BLaER1 treated with 17β-estradiol and CSF1 and Interleukin-3, amounts not matched to agents 10 nM and 100 nM (cell line): ENCODE measurements around the gene MARCHF2.

Experiments used
- H3K27ac ChIP-seq, 11 experiments: shearing (Covaris generic); formaldehyde crosslinking; 2 replicates each; pipeline ENCODE4 v1.8.1; 2022
- H3K27me3 ChIP-seq, 11 experiments: shearing (Covaris generic); formaldehyde crosslinking; 2 replicates each; pipeline ENCODE4 v1.8.1; 2022
- H3K36me3 ChIP-seq, 11 experiments: shearing (Covaris generic); formaldehyde crosslinking; 2 replicates each; pipeline ENCODE4 v1.8.1; 2022
- H3K4me1 ChIP-seq, 10 experiments: shearing (Covaris generic); formaldehyde crosslinking; 2 replicates each; pipeline ENCODE4 v1.8.1; 2022
- H3K4me2 ChIP-seq, 11 experiments: shearing (Covaris generic); formaldehyde crosslinking; 2 replicates each; pipeline ENCODE4 v1.8.1; 2022
- H3K4me3 ChIP-seq, 10 experiments: shearing (Covaris generic); formaldehyde crosslinking; 2 replicates each; pipeline ENCODE4 v1.8.1; 2022
- H3K9ac ChIP-seq, 11 experiments: shearing (Covaris generic); formaldehyde crosslinking; 2 replicates each; pipeline ENCODE4 v1.8.1; 2022
- H3K9me3 ChIP-seq, 11 experiments: shearing (Covaris generic); formaldehyde crosslinking; replicated peaks in 1 of 11; 2 replicates each; pipeline ENCODE4 v1.8.1; 2022
- H4K20me1 ChIP-seq, 11 experiments: shearing (Covaris generic); formaldehyde crosslinking; 2 replicates each; pipeline ENCODE4 v1.8.1; 2022
- Cebpa-rat ChIP-seq, 11 experiments: shearing (Covaris generic); IDR thresholded peaks; 2 replicates each; pipeline ENCODE4 v1.8.1; 2022

The MARCHF2 gene

GRCh38 chr19:8393192-8393870, 19.8 kb upstream of the MARCHF2 start:
- Histone ChIP-seq H3K9ac (peak overlapping the region in 5 of 11 experiments; percentile 31 to 57 (median 41); a peak in 8 of 22 replicates), H4K20me1 (peaks cover 73 to 76% (median 75%) of the 10 kb centered on the region in 11 experiments), H3K27ac (peak overlapping the region in 1 of 11 experiments; percentile 40; a peak in 2 of 22 replicates), H3K36me3 (peaks cover 0 to 45% (median 10%) of the 10 kb centered on the region in 11 experiments; a peak in 11 of 22 replicates), H3K4me2 (peak overlapping the region in 10 of 11 experiments; percentile 23 to 86 (median 76); a peak in 19 of 22 replicates), H3K4me3 (no peak overlapping the region), H3K4me1 (peaks cover 27 to 71% (median 66%) of the 10 kb centered on the region in 10 experiments), H3K9me3 (no peaks in the 10 kb centered on the region), H3K27me3 (no peaks in the 10 kb centered on the region)
- TF ChIP-seq Cebpa-rat (IDR thresholded peaks at IDR 0.05): no peak

GRCh38 chr19:8393871-8394250, 19.2 kb upstream of the MARCHF2 start:
- H4K20me1 ChIP-seq: peaks cover 78 to 81% (median 81%) of the 10 kb centered on the region in 11 experiments
- peaks cover 0 to 50% (median 12%) of the 10 kb centered on the region in 11 experiments; a peak in 11 of 22 replicates for H3K36me3 ChIP-seq
- no peak for TF ChIP-seq Cebpa-rat (IDR thresholded peaks at IDR 0.05)
- peak overlapping the region in 5 of 11 experiments; percentile 13 to 57 (median 41); a peak in 6 of 22 replicates for H3K9ac ChIP-seq
- peak overlapping the region in 6 of 11 experiments; percentile 70 to 80 (median 79); a peak in 9 of 22 replicates for H3K4me2 ChIP-seq
- peak overlapping the region in 1 of 11 experiments; percentile 40; a peak in 2 of 22 replicates for H3K27ac ChIP-seq
- no peaks in the 10 kb centered on the region for H3K27me3 ChIP-seq
- H3K4me3 ChIP-seq: no peak overlapping the region
- peaks cover 27 to 77% (median 69%) of the 10 kb centered on the region in 10 experiments for H3K4me1 ChIP-seq
- no peaks in the 10 kb centered on the region for H3K9me3 ChIP-seq

- H4K20me1 ChIP-seq: peaks cover 79 to 99% (median 98%) of the 10 kb centered on the region in 11 experiments
- H3K4me3 ChIP-seq: no peak overlapping the region
- TF ChIP-seq Cebpa-rat (IDR thresholded peaks at IDR 0.05): no peak
- no peaks in the 10 kb centered on the region for H3K27me3 ChIP-seq
- no peak overlapping the region for H3K27ac ChIP-seq
- no peak overlapping the region for H3K4me2 ChIP-seq
- H3K9ac ChIP-seq: no peak overlapping the region
- peaks cover 13 to 68% (median 28%) of the 10 kb centered on the region in 11 experiments; a peak in 21 of 22 replicates for H3K36me3 ChIP-seq
- H3K4me1 ChIP-seq: peaks cover 27 to 76% (median 63%) of the 10 kb centered on the region in 10 experiments
- H3K9me3 ChIP-seq: no peaks in the 10 kb centered on the region
Observed at GRCh38 chr19:8395621-8396082, 17.5 kb upstream of the MARCHF2 start.

GRCh38 chr19:8396185-8396562, 16.9 kb upstream of the MARCHF2 start:
- no peaks in the 10 kb centered on the region for H3K9me3 ChIP-seq
- H3K27me3 ChIP-seq: no peaks in the 10 kb centered on the region
- peaks cover 23 to 72% (median 59%) of the 10 kb centered on the region in 10 experiments for H3K4me1 ChIP-seq
- H3K36me3 ChIP-seq: peaks cover 13 to 69% (median 28%) of the 10 kb centered on the region in 11 experiments; a peak in 21 of 22 replicates
- H3K4me2 ChIP-seq: 0 out of 22 replicates have a peak overlapping the region, but pooled peaks of 1 of the 11 experiments have one; percentile 17
- H4K20me1 ChIP-seq: peaks cover 75 to 97% (median 96%) of the 10 kb centered on the region in 11 experiments
- H3K27ac ChIP-seq: no peak overlapping the region
- no peak overlapping the region for H3K4me3 ChIP-seq
- no peak for TF ChIP-seq Cebpa-rat (IDR thresholded peaks at IDR 0.05)
- H3K9ac ChIP-seq: no peak overlapping the region

GRCh38 chr19:8396563-8397203, 16.4 kb upstream of the MARCHF2 start:
- Histone ChIP-seq H3K4me1 (peaks cover 18 to 67% (median 54%) of the 10 kb centered on the region in 10 experiments), H3K27me3 (no peaks in the 10 kb centered on the region), H3K27ac (peak overlapping the region in 5 of 11 experiments; percentile 7 to 61 (median 22); a peak in 5 of 22 replicates), H3K4me2 (peak overlapping the region; percentile 21 to 49 (median 39); a peak in 19 of 22 replicates), H4K20me1 (peaks cover 70 to 95% (median 91%) of the 10 kb centered on the region in 11 experiments), H3K4me3 (no peak overlapping the region), H3K36me3 (peaks cover 14 to 74% (median 28%) of the 10 kb centered on the region in 11 experiments), H3K9ac (peak overlapping the region in 10 of 11 experiments; percentile 5 to 62 (median 32); a peak in 13 of 22 replicates), H3K9me3 (no peaks in the 10 kb centered on the region)
- no peak for TF ChIP-seq Cebpa-rat (IDR thresholded peaks at IDR 0.05)

- TF ChIP-seq Cebpa-rat (IDR thresholded peaks at IDR 0.05): no peak
- peak overlapping the region in 10 of 11 experiments; percentile 5 to 62 (median 32); a peak in 15 of 22 replicates for H3K9ac ChIP-seq
- H3K4me1 ChIP-seq: peaks cover 12 to 61% (median 48%) of the 10 kb centered on the region in 10 experiments
- no peak overlapping the region for H3K4me3 ChIP-seq
- H3K4me2 ChIP-seq: peak overlapping the region; percentile 21 to 49 (median 39); a peak in 18 of 22 replicates
- peak overlapping the region in 6 of 11 experiments; percentile 7 to 61 (median 28); a peak in 10 of 22 replicates for H3K27ac ChIP-seq
- peaks cover 64 to 95% (median 90%) of the 10 kb centered on the region in 11 experiments for H4K20me1 ChIP-seq
- peaks cover 20 to 80% (median 34%) of the 10 kb centered on the region in 11 experiments for H3K36me3 ChIP-seq
- H3K27me3 ChIP-seq: no peaks in the 10 kb centered on the region
- no peaks in the 10 kb centered on the region for H3K9me3 ChIP-seq
Observed at GRCh38 chr19:8397271-8397670, 15.8 kb upstream of the MARCHF2 start.

- no peaks in the 10 kb centered on the region for H3K27me3 ChIP-seq
- no peak overlapping the region for H3K4me3 ChIP-seq
- H3K36me3 ChIP-seq: peaks cover 25 to 85% (median 39%) of the 10 kb centered on the region in 11 experiments
- H3K9me3 ChIP-seq: no peaks in the 10 kb centered on the region
- peak overlapping the region in 10 of 11 experiments; percentile 21 to 49 (median 38); a peak in 13 of 22 replicates for H3K4me2 ChIP-seq
- peaks cover 58 to 91% (median 84%) of the 10 kb centered on the region in 11 experiments for H4K20me1 ChIP-seq
- peaks cover 7 to 56% (median 42%) of the 10 kb centered on the region in 10 experiments for H3K4me1 ChIP-seq
- TF ChIP-seq Cebpa-rat (IDR thresholded peaks at IDR 0.05): no peak
- H3K9ac ChIP-seq: peak overlapping the region in 9 of 11 experiments; percentile 5 to 62 (median 26); a peak in 13 of 22 replicates
- peak overlapping the region in 6 of 11 experiments; percentile 7 to 61 (median 28); a peak in 6 of 22 replicates for H3K27ac ChIP-seq
Observed at GRCh38 chr19:8397746-8398310, 15.3 kb upstream of the MARCHF2 start.

GRCh38 chr19:8398311-8398771, 14.8 kb upstream of the MARCHF2 start:
- H3K4me1 ChIP-seq: peaks cover 6 to 50% (median 37%) of the 10 kb centered on the region in 10 experiments
- H3K9ac ChIP-seq: peak overlapping the region in 5 of 11 experiments; percentile 16 to 62 (median 41); a peak in 4 of 22 replicates
- no peak overlapping the region for H3K4me3 ChIP-seq
- H3K9me3 ChIP-seq: no peaks in the 10 kb centered on the region
- peaks cover 30 to 85% (median 44%) of the 10 kb centered on the region in 11 experiments for H3K36me3 ChIP-seq
- no peaks in the 10 kb centered on the region for H3K27me3 ChIP-seq
- TF ChIP-seq Cebpa-rat (IDR thresholded peaks at IDR 0.05): no peak
- H3K27ac ChIP-seq: no peak overlapping the region
- peaks cover 53 to 91% (median 80%) of the 10 kb centered on the region in 11 experiments for H4K20me1 ChIP-seq
- H3K4me2 ChIP-seq: peak overlapping the region in 8 of 11 experiments; percentile 1 to 45 (median 38); a peak in 10 of 22 replicates
